Mammary epithelial cell (primary cell): Measurements from ENCODE around the gene RAPGEF4.

Experiments
- CTCF ChIP-seq, 2 donors: IDR thresholded peaks in 1 of 2; conservative IDR thresholded peaks in 1 of 2; 2 replicates each; pipeline ENCODE4 v1.5.1; 2011 to 2012; ENCODE audit warnings: inconsistent platforms in 2 of 2, low read length in 2 of 2, mild to moderate bottlenecking in 2 of 2, control low read depth in 1 of 2, low read depth in 1 of 2; ENCODE audit not compliant: insufficient read depth in 1 of 2; ENCODE audit errors: extremely low read depth in 1 of 2
- EZH2 ChIP-seq: IDR thresholded peaks from 2 replicates; pipeline ENCODE4 v1.6.1; 2012; ENCODE audit warnings: low read length, inconsistent platforms, borderline replicate concordance

GRCh38 chr2:172759441-172759840, 23.8 kb downstream of the RAPGEF4 start:
- no peak for TF ChIP-seq EZH2
- TF ChIP-seq CTCF (conservative IDR thresholded peaks at IDR 0.05 in 1 of 2, IDR thresholded peaks at IDR 0.05 in 1 of 2; ENCODE audit: extremely low read depth in 1 of 2, insufficient read depth in 1 of 2, low read depth in 1 of 2, low read length in 2 of 2): no peak
